Stimulated activated CD8-positive, alpha-beta memory T cell treated with anti-CD3 and anti-CD28 coated beads, Interleukin-2, amount 100 ng/mL, for 48 hours (primary cell): Measurements from ENCODE around the gene DNAH10.
"Not testable (repeated sequence)": the region's sequence is repeated elsewhere in the genome, so short reads cannot be mapped to it uniquely, and the experiment has no call there.

ENCODE experiments used
- DNase-seq, 2 donors: peaks; one replicate each; pipeline ENCODE4 v3.0.0-alpha.2; 2020; ENCODE audit warnings: low read depth in 2 of 2

DNAH10 gene

DNA sequence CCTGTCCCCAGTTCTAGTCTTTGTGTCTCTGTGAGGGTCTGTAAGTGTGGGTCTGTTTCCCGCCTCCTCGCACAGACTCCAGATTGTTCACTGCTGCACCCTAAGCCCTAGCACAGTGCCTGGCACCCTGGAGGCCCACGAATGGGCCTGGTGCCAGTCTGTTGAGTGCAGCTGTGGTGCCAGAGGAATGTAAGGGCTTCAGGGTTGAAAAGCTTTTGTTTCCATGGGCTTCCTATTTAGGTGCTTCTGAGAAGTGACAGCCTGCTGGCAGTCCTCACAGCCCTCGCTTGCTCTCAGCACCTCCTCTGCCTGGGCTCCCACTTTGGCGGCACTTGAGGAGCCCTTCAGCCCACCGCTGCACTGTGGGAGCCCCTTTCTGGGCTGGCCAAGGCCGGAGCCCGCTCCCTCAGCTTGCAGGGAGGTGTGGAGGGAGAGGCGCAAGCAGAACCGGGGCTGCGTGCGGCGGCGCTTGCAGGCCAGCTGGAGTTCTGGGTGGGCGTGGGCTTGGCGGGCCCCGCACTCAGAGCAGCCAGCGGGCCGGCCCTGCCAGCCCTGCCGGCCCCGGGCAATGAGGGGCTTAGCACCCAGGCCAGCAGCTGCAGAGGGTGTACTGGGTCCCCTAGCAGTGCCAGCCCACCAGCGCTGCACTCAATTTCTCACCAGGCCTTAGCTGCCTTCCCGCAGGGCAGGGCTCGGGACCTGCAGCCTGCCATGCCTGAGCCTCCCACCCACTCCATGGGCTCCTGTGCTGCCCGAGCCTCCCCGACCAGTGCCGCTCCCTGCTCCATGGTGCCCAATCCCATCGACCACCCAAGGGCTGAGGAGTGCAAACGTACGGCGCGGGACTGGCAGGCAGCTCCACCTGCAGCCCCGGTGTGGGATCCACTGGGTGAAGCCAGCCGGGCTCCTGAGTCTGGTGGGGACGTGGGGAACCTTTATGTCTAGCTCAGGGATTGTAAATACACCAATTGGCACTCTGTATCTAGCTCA lies 184.7 kb downstream of the DNAH10 start:
- not testable (repeated sequence) for DNase-seq

DNA sequence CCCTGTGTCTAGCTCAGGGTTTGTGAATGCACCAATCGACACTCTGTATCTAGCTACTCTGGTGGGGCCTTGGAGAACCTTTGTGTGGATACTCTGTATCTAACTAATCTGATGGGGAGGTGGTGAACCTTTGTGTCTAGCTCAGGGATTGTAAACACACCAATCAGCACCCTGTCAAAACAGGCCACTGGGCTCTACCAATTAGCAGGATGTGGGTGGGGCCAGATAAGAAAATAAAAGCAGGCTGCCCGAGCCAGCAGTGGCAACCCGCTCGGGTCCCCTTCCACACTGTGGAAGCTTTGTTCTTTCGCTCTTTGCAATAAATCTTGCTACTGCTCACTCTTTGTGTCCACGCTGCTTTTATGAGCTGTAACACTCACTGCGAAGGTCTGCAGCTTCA lies 185.4 kb downstream of the DNAH10 start:
- not testable (repeated sequence) for DNase-seq

DNA sequence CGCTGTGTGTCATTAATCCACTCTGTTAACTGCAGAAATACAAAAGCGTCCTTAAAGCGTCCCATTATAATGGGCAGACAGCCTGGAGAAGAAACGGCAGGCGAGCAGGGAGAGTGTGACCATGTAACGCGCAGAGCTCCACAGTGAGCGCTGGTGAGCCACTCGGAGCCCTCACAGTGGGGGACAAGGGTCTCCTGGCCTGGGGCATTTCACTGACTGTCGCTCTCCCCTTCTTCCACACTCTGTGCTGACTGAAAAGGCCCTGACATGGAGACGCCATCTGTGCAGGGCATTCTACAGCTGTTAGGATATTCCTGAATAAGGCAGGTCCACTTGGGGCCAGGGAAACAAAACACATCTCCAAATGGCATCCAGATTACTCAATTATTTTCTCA lies 186.3 kb downstream of the DNAH10 start:
- no peak for DNase-seq

DNA sequence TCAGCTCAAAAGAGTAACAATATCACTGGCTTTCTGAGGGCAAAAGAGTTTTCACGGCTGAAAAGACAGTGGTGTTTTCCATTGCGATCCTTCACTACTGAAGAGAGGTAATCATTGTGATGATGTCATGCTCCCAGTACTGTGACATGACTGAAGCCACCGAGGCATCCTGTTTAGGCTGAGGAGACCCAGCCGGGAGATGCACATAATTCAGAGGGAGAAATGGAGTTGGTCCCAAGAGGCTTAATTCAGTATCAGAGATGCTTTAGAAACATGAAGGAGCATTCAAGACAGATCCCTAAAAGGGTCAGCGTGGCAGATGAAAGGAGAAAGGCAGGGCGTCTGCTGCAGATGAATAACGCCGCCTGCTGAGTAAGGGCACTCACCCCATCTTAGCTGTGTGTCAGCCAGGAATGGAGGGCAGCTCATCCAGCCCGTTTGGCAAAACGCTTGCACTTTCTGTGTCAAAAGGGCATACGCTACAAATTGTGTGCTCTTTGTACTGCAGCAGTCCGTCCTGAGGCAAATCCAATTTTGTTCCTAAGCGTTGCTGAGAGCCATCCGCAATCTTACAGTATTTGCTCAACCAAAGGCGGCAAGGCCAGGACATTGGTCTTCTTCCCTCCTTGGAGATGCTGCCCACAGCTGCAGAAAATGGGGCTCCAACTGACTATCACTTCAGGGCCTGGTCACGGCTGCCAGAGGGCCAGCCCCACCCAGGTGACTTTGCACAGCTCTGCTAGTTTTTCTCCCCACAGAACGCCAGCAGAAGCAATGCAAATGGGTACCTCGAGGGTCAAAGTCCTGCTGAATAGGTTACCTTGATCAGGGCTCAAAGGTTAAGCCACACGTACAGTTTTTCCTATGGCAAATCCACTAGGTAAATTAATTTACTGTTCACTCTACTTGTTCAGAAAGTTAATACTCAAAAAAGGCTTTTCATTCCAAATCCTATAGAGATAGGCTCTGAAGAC lies 187.0 kb downstream of the DNAH10 start:
- no peak for DNase-seq

DNA sequence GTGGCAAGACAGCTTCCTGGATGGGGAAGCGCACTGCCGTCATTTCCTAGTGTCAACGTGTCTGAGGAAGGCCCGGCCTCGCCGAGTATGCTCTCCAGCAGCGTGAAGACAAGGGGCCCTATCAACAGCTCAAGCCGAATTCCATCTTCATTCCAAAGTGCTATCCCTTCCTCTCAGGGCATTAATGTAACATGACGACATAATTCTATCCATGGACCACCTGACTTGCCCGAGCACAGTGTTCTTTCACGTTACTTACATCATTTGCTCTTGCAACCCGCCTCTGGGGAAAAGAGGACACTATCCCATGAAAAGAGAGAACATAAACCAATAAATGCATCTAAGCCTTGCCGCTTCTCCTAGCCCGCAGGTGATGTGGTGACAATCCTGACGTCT lies 187.7 kb downstream of the DNAH10 start:
- no peak for DNase-seq

DNA sequence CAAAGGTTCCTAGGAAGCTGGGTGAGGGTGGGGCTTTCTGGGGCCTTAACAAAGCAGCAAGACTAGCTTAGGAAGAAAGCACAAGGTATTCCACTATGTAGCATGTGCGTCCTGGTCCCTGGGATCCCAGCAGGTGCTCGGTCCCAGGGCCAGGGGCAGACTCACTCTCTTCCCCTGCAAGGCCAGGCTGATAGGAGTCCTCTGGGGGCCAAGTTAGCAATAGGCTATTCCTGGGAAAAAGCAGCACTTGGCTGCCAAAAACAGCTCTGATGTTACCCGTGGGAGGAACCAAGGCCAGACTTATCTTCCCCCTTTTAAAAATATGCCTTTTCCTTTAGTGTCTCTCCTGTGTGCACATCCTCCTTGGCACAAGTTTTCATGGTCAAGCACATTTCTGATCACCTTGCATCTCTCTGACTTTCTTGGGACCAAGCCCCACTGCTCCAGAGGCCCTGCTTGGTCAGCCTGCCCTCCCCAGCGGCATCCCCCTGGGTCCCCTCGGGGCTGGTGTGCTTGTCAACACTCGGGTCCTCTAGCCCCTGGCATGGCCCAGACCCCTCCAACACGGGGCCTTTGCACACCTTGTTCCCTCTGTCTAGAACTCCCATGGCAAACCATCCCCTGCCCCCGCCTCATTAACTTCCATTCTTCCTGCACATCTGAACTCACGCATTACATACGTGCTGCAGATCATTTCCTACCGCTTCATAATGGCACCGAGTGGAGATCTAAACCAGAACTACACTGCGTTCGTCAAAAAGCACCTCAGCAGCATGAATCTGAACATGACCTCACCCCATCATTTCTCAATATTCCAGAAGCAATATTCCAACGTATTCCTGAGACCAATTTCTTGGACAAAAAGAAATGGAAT lies 188.6 kb downstream of the DNAH10 start:
- no peak for DNase-seq

DNA sequence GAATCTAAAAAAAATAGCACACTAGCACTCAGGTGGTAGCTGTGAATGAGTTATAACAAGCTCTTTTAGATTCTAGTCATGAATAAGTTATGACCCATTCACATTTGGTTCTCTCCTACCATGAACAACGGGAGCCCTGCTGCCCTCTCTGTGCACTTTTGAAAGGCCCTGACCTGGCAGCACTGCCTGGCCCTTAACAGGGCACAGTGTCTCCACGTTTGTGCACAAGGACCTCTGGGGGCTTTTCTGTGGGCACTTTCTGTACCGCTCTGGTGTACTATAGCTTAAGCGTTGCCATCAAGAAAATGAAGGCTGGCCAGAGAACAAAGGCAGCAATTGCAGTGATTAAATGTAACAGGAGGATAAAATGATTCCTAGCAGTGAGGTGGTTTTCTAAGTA lies 189.4 kb downstream of the DNAH10 start:
- DNase-seq = no peak

DNA sequence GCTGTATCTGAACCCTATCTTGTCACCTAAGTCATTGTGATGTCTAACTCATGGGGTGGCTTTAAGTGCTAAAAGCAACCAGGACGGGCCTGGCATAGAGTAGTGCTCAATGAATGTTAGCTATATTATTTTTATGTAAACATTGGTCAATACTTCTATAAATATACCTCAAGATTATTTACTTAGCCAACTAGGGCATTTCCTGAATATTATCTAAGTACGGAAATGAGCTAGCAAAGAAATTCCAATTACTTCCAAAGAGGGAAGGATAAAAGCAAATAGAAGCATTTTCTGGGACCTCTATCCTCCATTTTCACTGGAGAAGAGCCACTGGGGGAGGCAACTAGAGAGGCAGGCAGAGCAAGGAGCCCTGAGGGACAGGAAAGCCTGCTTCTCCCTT lies 189.9 kb downstream of the DNAH10 start:
- DNase-seq = no peak

DNA sequence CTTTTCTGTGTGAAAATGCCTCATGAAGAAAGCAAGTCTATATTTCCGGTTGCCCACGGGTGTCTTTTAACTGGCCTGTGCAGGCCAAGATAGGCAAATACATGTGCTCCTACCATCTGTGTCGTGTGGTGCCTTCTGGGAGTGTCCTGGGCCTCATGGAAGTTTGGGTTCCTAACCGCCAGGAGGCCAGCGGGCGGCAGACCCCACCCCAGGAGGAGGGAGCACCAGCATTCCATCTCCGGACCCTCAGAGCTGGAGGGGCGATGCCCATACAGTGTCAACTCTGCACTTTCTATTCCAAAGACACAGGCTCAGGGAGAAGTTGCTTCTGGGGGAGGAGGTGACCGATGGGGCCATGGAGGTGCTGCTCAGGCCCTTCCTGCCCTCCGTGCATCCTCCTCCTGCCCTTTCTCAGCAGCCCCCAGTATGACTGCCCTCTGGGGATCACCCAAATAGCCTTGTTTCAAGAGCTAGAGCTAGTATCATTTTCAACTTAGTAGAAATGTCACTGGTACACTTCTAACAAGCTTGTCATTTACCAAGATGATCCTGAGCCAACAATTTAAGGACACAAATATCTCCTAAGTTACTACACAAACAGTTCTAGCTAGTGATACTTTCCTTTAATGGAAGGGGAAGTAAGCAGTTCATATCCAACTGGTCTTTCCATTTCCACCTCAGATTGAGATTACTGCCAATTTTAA lies 192.7 kb downstream of the DNAH10 start:
- no peak for DNase-seq

DNA sequence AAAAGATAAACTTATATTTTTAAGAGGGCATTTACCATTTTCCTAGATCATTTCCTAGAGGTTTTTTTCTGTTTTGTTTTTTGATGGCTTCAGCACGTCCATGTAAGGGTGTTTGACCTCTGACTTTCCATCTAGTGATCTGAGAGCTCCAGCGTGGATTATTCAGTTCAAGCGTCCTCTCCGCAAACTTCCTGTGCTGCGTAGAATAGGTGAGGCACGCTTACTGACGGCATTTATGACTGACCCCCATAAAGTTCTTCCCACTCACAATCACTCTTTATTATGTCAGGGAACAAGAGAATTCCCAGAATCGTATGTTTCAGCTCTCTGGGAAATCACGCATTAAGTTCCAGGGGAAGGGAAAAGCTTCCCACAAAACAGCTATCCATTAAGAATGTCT lies 194.1 kb downstream of the DNAH10 start:
- no peak for DNase-seq

DNA sequence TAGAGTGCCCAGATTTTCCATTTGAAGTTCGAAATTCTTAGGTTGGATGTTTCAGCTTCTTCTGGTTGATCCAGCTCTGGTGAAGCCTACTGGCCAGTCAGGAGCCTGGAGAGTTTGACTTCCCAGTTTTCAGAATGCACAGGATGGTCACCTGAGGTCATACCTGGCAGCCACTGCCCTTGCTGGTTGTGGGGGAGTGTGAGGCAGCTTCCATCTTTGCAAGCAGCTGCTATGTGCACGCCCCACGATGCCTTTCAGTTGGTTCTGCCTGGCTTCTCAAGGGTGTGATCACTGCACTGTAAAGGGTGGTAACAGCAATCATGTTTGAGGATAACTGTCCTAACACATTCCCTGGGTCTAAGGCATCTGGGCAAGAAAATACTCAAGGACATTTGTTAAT lies 195.1 kb downstream of the DNAH10 start:
- no peak for DNase-seq

DNA sequence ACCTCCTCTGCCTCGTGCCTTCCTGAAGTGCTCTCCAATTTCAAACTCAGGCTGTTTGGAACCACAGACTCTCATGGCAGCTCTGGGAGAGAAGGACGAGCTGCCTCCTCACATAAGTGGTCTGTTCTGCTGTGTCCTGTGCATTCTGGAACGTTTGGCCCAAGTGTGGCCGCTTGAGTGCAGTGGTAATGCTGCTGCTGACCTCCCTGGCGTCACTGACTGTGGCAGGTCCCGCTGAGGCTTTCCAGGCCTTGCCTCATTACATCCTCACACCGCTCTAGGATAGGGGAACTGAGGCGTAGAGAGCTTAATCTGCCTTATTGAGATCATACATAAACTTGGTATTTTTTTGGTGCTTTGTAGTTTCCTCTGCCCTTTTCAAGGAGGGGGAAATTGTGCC lies 196.4 kb downstream of the DNAH10 start:
- DNase-seq = no peak

DNA sequence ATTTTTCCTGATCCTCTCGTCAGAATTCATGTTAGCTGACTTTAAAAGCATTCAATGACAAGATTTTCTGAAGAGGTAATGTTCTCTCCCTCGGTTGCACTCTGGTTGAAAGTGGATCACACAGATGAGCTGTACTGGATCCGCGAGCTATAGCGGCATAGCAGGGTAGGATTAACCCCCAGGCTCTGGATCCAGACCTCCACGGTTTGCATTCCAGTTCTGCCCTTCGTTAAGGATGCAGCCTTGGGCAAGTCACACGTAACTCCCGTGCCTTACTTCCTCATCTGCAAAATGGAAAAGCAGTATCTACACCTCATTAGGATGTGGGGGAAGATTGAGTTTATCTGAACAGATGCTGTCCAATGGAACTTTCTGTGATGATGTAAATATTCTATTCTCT lies 196.8 kb downstream of the DNAH10 start:
- no peak for DNase-seq

DNA sequence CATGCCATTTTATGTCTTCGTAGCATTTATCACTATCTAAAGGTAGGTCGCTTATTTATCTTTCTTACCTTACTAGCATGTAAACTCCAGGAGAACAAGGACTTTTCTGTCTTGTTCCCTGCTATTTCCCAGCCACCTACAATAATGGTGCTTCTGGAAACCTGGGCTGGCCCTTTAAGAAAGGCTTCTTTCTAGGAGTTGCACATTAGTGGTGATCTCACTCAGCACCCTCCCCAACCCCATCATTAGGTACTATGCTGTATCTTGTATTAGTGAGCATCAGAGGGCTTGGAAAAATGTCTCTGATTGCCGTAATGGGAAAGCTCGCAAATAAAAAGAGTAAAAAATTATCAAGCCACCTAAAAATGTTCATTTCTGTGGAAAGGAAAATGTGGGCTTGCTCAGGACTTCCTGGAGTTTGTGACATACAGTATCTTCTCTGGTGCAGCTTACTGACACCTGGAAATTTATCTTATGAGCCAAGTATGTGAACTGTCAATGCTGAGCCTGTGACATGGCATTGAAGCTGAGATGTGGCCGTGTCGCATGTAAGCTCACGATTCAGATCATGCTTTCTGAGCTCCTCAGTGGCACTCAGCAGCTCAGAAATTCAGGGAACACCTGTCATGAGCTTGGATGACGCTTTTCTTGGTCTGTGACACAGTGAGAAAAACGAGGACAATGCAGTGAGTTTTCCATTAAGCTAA lies 198.1 kb downstream of the DNAH10 start:
- no peak for DNase-seq

DNA sequence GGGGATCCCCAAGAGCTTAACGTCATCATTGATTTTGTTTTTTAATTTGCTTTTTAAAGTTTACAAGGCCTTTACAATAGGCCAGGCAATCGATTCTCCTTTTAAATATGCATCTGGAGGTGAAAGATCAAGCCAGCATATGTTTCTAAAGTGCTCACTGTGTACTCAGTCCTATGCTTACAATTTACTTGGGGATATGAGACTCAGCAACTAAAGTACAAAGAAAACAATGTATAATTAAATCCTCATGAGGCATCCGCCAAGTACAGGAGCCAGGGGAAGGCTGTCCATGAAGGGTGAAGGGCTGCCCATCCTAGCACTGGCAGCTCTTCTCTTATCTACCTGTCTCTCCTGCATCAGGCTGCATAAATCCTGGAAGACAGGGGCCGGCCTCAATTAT lies 198.8 kb downstream of the DNAH10 start:
- DNase-seq = no peak

DNA sequence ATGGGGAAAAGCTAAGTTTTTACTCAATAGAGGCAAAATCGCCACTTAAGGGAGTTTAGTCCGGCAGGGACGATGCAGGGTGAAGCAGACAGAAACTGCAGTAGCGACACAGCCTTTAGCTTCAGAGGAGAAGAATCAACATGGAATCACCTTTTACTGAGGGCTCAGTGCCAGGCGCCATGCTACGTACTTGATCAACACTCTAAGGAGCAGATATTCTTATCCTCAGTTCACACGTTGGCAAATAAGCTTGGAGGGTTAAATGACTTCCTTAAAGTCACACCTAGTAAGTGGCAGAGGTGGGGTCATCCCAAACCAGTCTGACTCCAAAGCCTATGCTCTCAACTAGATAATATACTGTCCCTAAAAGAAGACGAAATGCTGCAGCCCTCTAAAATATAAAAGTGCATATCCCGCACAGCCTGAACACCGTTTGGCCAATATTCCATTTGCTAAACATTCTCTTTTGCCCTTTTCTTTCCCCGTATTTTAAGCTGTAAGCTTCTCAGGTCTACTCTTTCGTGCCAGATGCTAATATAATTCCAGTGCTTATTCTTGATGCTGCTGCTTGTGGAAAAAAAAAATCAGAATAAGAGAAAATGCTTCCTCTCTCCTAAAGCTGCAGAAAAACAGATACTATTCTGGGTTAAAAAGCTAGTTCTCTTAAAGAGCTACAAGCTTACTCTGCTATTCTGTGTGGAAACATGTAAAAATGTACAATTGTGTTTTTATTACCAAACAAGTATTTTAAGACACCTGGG lies 199.7 kb downstream of the DNAH10 start:
- DNase-seq = no peak

DNA sequence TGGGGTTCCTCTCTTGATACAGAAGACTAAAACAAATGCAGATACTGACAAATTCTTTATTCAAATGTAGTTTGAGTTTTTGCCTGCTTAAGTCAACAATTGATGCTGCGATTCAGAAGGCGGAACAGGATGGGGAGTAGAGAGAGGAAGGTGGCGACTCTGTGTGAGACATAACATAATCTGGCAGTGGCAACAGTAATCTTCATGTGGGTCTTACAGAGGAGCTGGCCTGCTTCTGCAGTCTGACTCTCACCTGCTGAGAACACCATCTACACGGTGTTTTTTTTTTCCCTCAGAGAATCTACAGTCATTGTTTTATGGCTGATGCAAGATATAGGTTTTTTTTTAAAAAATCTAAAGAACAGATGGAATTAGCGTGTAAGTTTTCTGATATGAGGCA lies 200.4 kb downstream of the DNAH10 start:
- no peak for DNase-seq

DNA sequence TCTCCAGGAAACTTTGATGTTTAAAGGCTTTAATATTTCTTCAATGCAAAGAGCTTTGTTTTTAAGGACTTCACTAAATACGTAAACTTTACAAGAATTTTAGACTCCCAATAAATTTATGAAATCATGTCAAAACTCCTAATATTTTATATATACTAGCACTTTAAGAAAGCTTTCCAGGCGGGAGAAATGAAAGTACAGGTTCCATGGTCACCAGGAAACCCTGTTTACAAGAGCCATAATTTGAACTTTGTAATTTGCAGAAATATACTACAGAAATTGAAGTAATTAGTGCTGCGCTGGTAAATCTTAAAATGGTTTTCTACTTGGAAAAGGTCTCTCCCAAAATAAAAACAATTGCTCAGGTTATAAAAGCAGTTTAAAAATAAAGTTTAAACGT lies 201.7 kb downstream of the DNAH10 start:
- no peak for DNase-seq

DNA sequence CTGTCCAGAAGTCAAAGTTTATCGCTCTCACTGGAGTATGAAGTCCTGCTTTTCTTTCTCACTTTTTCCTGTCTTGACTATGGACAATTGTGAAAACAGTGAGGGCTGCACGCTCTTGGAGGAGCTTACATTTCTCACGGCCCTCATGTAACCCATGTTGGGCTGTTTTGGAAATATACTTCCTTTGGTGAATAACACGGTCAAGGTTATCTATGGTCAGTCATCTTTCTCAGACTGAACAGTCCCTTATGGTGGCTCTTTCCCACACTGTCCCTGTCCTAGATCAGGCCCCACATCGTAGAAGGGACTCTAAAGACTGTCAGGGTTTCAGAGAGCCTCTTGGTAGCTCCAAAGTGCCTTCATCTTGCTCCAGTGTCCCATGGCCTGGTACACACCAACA lies 203.3 kb downstream of the DNAH10 start:
- DNase-seq = no peak

DNA sequence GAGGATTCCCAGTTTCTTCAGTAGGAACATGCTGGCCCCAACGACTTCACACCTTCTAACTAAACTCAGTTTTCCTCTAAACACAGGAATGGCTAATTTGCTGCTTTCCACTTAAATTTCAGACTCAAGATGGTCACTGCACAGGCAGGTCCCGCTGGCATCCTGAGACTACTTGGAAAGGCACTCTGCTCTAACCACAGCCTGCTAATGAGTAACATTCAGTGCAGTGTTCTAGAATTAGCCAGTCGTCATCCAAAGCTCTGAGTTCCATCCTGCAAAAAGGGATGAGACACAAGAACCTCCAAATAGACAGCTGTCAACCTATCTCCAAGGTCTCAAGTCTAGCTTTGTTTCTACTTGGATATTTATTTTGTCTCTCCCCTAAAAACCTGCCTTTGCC lies 204.5 kb downstream of the DNAH10 start:
- DNase-seq = no peak
